Measurements from ENCODE around the gene SLC13A3.

The SLC13A3 gene

GRCh38 chr20:46573788-46574584 is 77.3 kb downstream of the SLC13A3 start:
- Histone ChIP-seq H3K36me3 (ENCODE audit: insufficient read depth, low read length) (no peaks in the 10 kb centered on the region), H4K20me1 (ENCODE audit: insufficient read depth, low read length) (no peaks in the 10 kb centered on the region), H3F3A (ENCODE audit: insufficient read depth, low read length) (no peaks in the 10 kb centered on the region), H3K9me2 (ENCODE audit: low read depth, low read length) (no peaks in the 10 kb centered on the region), H2AFZ (ENCODE audit: low read length) (no peak overlapping the region), H3K4me1 (ENCODE audit: insufficient read depth, low read length, severe bottlenecking) (no peaks in the 10 kb centered on the region), H3K4me2 (ENCODE audit: low read length) (no peak overlapping the region), H3K27ac (ENCODE audit: low read depth, low read length, poor library complexity, severe bottlenecking) (no peak overlapping the region), H3K79me2 (ENCODE audit: insufficient read depth, low read length) (no peaks in the 10 kb centered on the region), H3K27me3 (ENCODE audit: insufficient read depth, low read length) (0 out of 2 replicates have a peak, but pooled peaks cover 3% of the 10 kb centered on the region), H3K9me3 (ENCODE audit: low read length) (no peaks in the 10 kb centered on the region), H3K4me3 (ENCODE audit: low read depth, low read length, poor library complexity, severe bottlenecking) (no peak overlapping the region), H3K9ac (ENCODE audit: low read length) (no peak overlapping the region)
- TF ChIP-seq, protein P1, sequence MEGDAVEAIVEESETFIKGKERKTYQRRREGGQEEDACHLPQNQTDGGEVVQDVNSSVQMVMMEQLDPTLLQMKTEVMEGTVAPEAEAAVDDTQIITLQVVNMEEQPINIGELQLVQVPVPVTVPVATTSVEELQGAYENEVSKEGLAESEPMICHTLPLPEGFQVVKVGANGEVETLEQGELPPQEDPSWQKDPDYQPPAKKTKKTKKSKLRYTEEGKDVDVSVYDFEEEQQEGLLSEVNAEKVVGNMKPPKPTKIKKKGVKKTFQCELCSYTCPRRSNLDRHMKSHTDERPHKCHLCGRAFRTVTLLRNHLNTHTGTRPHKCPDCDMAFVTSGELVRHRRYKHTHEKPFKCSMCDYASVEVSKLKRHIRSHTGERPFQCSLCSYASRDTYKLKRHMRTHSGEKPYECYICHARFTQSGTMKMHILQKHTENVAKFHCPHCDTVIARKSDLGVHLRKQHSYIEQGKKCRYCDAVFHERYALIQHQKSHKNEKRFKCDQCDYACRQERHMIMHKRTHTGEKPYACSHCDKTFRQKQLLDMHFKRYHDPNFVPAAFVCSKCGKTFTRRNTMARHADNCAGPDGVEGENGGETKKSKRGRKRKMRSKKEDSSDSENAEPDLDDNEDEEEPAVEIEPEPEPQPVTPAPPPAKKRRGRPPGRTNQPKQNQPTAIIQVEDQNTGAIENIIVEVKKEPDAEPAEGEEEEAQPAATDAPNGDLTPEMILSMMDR (IDR thresholded peaks at IDR 0.05; ENCODE audit: low read length): no peak
- TF ChIP-seq EZH2 (IDR thresholded peaks at IDR 0.05; ENCODE audit: borderline replicate concordance, low read length): no peak

DNA sequence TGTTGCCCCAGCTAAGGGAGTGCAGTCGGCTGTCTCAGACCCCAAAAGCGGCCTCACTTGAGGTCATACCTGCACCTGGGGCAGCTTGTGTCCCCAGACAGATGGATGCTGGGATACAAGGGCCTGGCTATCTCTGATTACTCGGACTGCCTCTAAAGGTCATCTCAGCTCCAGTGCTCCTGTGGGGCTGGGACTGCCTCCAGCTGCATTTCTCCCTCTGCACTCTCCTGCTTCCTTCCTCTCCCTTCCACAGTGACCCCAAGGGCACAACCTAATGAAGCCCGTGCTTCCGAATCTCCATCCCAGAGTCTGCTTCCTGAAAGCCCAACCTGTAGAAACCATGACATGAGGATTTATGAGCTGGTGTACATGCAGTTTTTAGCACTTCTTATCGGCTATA is 78.0 kb downstream of the SLC13A3 start:
- H3K9me3 ChIP-seq (ENCODE audit: low read length): no peaks in the 10 kb centered on the region

DNA sequence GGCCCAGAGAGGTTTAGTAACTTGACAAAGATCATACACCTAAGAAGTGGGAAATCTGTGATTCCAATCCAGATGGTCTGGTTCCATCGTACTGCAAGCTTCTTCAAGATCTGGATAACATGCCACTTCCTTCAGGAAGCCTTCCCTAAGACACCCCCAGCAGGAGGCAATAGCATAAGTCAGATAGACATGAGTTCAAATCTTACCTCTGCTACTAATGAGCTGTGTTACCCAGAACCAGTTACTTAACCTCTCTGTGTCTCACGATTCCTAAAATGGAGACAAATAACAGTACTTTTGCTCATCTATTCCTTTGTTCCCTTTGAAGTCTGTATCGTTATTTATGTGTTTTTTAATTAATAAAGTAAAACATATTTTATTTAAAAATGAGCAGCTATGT is 78.5 kb downstream of the SLC13A3 start:
- TF ChIP-seq, protein P1 (IDR thresholded peaks at IDR 0.05; ENCODE audit: low read length): no peak
- no peak for TF ChIP-seq EZH2 (IDR thresholded peaks at IDR 0.05; ENCODE audit: borderline replicate concordance, low read length)
- Histone ChIP-seq H3K36me3 (ENCODE audit: insufficient read depth, low read length) (no peaks in the 10 kb centered on the region), H3K9ac (ENCODE audit: low read length) (no peak overlapping the region), H3K9me2 (ENCODE audit: low read depth, low read length) (no peaks in the 10 kb centered on the region), H3K9me3 (ENCODE audit: low read length) (no peaks in the 10 kb centered on the region), H4K20me1 (ENCODE audit: insufficient read depth, low read length) (no peaks in the 10 kb centered on the region), H3K79me2 (ENCODE audit: insufficient read depth, low read length) (no peaks in the 10 kb centered on the region), H3K4me2 (ENCODE audit: low read length) (no peak overlapping the region), H3K27me3 (ENCODE audit: insufficient read depth, low read length) (0 out of 2 replicates have a peak, but pooled peaks cover 3% of the 10 kb centered on the region), H3K27ac (ENCODE audit: low read depth, low read length, poor library complexity, severe bottlenecking) (no peak overlapping the region), H3K4me3 (ENCODE audit: low read depth, low read length, poor library complexity, severe bottlenecking) (no peak overlapping the region), H3K4me1 (ENCODE audit: insufficient read depth, low read length, severe bottlenecking) (no peaks in the 10 kb centered on the region), H2AFZ (ENCODE audit: low read length) (no peak overlapping the region), H3F3A (ENCODE audit: insufficient read depth, low read length) (no peaks in the 10 kb centered on the region)

More for the DNA sequence above, 78.0 kb downstream of the SLC13A3 start:
- Histone ChIP-seq H3K27me3 (ENCODE audit: insufficient read depth, low read length) (0 out of 2 replicates have a peak, but pooled peaks cover 3% of the 10 kb centered on the region), H3K4me2 (ENCODE audit: low read length) (no peak overlapping the region), H4K20me1 (ENCODE audit: insufficient read depth, low read length) (no peaks in the 10 kb centered on the region), H3K27ac (ENCODE audit: low read depth, low read length, poor library complexity, severe bottlenecking) (no peak overlapping the region), H3K4me3 (ENCODE audit: low read depth, low read length, poor library complexity, severe bottlenecking) (no peak overlapping the region), H3F3A (ENCODE audit: insufficient read depth, low read length) (no peaks in the 10 kb centered on the region), H3K36me3 (ENCODE audit: insufficient read depth, low read length) (no peaks in the 10 kb centered on the region), H3K79me2 (ENCODE audit: insufficient read depth, low read length) (no peaks in the 10 kb centered on the region), H3K4me1 (ENCODE audit: insufficient read depth, low read length, severe bottlenecking) (no peaks in the 10 kb centered on the region), H3K9me2 (ENCODE audit: low read depth, low read length) (no peaks in the 10 kb centered on the region), H3K9ac (ENCODE audit: low read length) (no peak overlapping the region), H2AFZ (ENCODE audit: low read length) (no peak overlapping the region)
- no peak for TF ChIP-seq EZH2 (IDR thresholded peaks at IDR 0.05; ENCODE audit: borderline replicate concordance, low read length)
- TF ChIP-seq, protein P1 (IDR thresholded peaks at IDR 0.05; ENCODE audit: low read length): no peak

Measured in OCI-LY1 (cell line).